Prostate gland (tissue), 2 donors: ENCODE data around the gene PIF1. TPM values are rescaled to one million over a fixed set of nuclear protein-coding genes. Genes with fewer than 3 reads are reported as not detected.

Source experiments
- DNase-seq: peaks from one replicate; pipeline ENCODE4 v3.0.0-alpha.2; 2019; ENCODE audit warnings: low spot score
- H3K27ac ChIP-seq, 2 donors: fragments of 200-600 bp; sonication (generic); 2 replicates each; pipeline ENCODE4 v1.5.1; 2017 to 2019
- H3K27me3 ChIP-seq: fragments of 200-600 bp; sonication (generic); replicated peaks from 2 replicates; pipeline ENCODE4 v1.5.1; 2019; ENCODE audit not compliant: insufficient read depth
- H3K36me3 ChIP-seq, 2 donors: fragments of 200-600 bp; sonication (generic); 1 replicate in 1 of 2; 2 replicates in 1 of 2; pipeline versions ENCODE4 v1.5.1 to v1.8.1; 2017 to 2019
- H3K4me1 ChIP-seq: fragments of 200-600 bp; sonication (generic); replicated peaks from 2 replicates; pipeline ENCODE4 v1.5.1; 2019
- H3K4me3 ChIP-seq, 2 donors: fragments of 200-600 bp; sonication (generic); 2 replicates each; pipeline ENCODE4 v1.5.1; 2017 to 2019
- H3K9me3 ChIP-seq: fragments of 200-600 bp; sonication (generic); 2 replicates; pipeline ENCODE4 v1.5.1; 2017
- POLR2A ChIP-seq: fragments of 450-650 bp; IDR thresholded peaks from one replicate; pipeline ENCODE4 v1.6.1; 2016; ENCODE audit warnings: antibody characterized with exemption, mild to moderate bottlenecking
- POLR2AphosphoS5 ChIP-seq: sonication (generic); formaldehyde crosslinking; IDR thresholded peaks from one replicate; pipeline ENCODE4 v1.6.1; 2017; ENCODE audit warnings: antibody characterized with exemption
- WGBS: methylation state at CpG from one replicate; pipeline ENCODE4 v1.1.5; 2018; 5-methylcytosine and 5-hydroxymethylcytosine counted together
- intact Hi-C: fragments of 100-400 bp; cut with DNase I; formaldehyde crosslinking; loops from one replicate; pipeline ENCODE4 v1.14.2; 2022
- total RNA-seq, 2 donors: library from RNA; depleted of rRNA; stranded (reverse); fragments of >200 nt; gene quantifications; one replicate each; pipeline ENCODE4 v1.1.0, GENCODE V29; 2016
- TF ChIP-seq, protein P1 (sequence below), 4 experiments: fragments of 200-600 bp in 2 of 4; fragments of 450-650 bp in 2 of 4; sonication (generic) in 2 of 4; IDR thresholded peaks; 1 replicate in 3 of 4; 2 replicates in 1 of 4; pipeline ENCODE4 v1.5.1; 2016 to 2019; ENCODE audit warnings: antibody characterized with exemption in 4 of 4, mild to moderate bottlenecking in 2 of 4, moderate library complexity in 2 of 4

PIF1 gene
- total RNA-seq, 2 donors from 2014 or later = 0.82 to 9.8 TPM

DNA sequence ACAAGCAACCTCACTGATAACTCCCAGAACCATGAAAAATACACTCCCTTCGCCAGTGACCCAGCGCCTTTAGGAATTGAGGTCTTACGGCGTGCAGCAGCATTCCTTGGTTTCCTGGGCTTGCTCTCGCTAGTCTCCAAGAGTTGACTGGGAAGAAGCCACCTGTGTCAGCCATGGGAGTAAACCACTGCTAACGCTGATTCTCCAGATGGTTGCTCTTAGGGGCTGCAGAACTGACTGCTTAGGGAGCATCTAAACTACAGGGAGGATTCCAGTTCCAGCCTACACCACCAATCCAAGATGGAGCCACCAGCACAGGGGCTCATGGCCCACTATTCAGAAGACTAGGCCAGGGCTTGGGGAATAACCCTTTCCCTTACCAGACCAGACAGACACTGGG, 52.5 kb downstream of the PIF1 start:
- intact Hi-C loops = no loop called here
- Histone ChIP-seq H3K27me3 (no peaks in the 10 kb centered on the region), H3K27ac (no peak overlapping the region), H3K4me1 (no peaks in the 10 kb centered on the region), H3K36me3 (no peaks in the 10 kb centered on the region), H3K9me3 (no peaks in the 10 kb centered on the region), H3K4me3 (no peak overlapping the region)
- 93% methylated on average over 6 of the region's 6 CpGs for WGBS
- TF ChIP-seq POLR2A = no peak
- no peak for TF ChIP-seq POLR2AphosphoS5
- TF ChIP-seq, protein P1, sequence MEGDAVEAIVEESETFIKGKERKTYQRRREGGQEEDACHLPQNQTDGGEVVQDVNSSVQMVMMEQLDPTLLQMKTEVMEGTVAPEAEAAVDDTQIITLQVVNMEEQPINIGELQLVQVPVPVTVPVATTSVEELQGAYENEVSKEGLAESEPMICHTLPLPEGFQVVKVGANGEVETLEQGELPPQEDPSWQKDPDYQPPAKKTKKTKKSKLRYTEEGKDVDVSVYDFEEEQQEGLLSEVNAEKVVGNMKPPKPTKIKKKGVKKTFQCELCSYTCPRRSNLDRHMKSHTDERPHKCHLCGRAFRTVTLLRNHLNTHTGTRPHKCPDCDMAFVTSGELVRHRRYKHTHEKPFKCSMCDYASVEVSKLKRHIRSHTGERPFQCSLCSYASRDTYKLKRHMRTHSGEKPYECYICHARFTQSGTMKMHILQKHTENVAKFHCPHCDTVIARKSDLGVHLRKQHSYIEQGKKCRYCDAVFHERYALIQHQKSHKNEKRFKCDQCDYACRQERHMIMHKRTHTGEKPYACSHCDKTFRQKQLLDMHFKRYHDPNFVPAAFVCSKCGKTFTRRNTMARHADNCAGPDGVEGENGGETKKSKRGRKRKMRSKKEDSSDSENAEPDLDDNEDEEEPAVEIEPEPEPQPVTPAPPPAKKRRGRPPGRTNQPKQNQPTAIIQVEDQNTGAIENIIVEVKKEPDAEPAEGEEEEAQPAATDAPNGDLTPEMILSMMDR (IDR thresholded peaks at IDR 0.05) = no peak
- DNase-seq = no peak

DNA sequence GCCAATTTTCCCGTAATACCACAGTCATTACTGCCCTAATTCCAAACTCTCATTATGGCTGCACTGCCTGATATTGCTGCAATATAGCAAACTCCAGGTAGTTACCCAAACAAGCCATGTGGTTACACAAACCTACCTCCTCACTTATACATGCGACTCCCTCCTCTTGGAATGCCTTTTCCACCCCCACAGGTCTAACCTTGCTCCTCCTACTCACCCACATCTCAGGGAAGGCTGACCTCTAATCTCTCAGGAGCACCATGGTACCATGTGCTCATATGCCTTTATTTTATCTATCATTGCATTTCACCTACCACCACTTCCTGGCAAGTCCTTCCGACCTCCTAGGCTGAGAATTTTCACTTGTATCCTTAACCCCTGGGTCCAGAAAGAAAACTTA, 53.0 kb downstream of the PIF1 start:
- WGBS = 62% methylated on average over 3 of the region's 3 CpGs
- TF ChIP-seq, protein P1 (IDR thresholded peaks at IDR 0.05) = no peak
- TF ChIP-seq POLR2A = no peak
- TF ChIP-seq POLR2AphosphoS5 = no peak
- intact Hi-C loops = no loop called here
- Histone ChIP-seq H3K4me3 (no peak overlapping the region), H3K9me3 (no peaks in the 10 kb centered on the region), H3K4me1 (no peaks in the 10 kb centered on the region), H3K36me3 (no peaks in the 10 kb centered on the region), H3K27me3 (no peaks in the 10 kb centered on the region), H3K27ac (no peak overlapping the region)
- DNase-seq = no peak

DNA sequence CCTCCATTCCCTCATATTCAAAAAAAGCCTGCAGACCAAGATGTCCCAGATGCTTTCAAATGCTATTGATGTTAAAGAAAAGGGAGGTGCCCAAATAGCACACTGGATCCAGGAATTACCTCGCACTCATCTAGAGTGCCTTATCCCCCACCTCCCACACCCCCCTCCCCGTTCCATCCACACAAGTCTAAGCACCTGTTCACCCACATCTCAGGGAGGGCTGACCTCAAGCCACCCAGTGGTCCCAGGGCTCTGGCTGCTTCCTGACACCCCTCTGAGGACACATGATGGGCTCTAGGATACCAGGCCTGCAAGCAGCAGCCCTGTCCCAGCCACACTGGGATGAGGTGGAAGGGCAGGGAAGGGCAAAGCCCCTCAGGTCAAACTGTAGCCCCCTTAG, 54.8 kb downstream of the PIF1 start:
- no peak for TF ChIP-seq POLR2AphosphoS5
- no peak for TF ChIP-seq POLR2A
- TF ChIP-seq, protein P1 (IDR thresholded peaks at IDR 0.05) = no peak
- 45% methylated on average over 2 of the region's 2 CpGs for WGBS
- H3K9me3 ChIP-seq = no peaks in the 10 kb centered on the region
- no peaks in the 10 kb centered on the region for H3K36me3 ChIP-seq
- H3K4me1 ChIP-seq = no peaks in the 10 kb centered on the region
- intact Hi-C loops = no loop called here
- no peak overlapping the region for H3K4me3 ChIP-seq
- no peak for DNase-seq
- H3K27ac ChIP-seq = no peak overlapping the region
- H3K27me3 ChIP-seq = no peaks in the 10 kb centered on the region

DNA sequence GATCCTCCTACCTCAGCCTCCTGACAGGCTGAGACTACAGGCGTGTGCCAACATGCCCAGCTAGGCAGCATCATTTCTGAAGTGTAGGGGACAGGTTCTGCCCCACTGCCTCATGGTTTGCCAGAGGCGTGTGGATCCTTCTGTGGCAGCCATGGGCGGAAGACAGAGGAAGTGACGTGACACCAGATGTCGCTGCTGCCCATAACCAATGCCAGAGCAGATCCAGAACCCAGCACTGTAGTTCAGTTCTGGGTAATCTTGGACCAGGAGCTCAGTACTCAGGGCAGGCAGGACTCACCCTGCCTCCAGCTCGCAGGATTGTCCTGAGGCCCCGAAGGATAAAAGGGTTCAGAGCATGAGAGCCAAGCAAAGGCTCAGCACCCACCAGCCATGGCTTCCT, 58.2 kb downstream of the PIF1 start:
- intact Hi-C loops = no loop called here
- 90% methylated on average over 7 of the region's 7 CpGs for WGBS
- TF ChIP-seq POLR2AphosphoS5 = no peak
- TF ChIP-seq POLR2A = no peak
- TF ChIP-seq, protein P1 (IDR thresholded peaks at IDR 0.05) = no peak

DNA sequence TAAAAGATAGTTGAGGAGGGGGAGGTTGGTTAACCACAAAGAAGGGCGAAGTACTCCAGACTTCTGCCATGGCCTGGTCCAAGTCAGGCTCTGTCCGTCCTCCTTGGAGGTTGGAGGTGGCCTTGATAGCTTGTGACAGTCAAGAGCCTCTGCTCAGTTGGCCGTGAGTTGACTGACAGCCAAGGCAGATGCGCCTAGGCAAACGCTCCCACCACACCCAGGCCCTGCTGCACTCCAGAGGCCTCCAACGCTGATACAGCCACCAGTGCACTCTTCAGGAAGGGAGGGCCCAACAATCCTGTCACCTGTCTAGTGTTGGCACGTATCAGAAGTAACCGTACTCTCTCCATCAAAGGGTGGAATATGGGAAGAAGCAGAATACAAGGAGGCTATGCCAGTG, 59.4 kb downstream of the PIF1 start:
- 77% methylated on average over 8 of the region's 8 CpGs for WGBS
- Histone ChIP-seq H3K4me3 (no peak overlapping the region), H3K9me3 (no peaks in the 10 kb centered on the region), H3K27me3 (no peaks in the 10 kb centered on the region), H3K4me1 (no peaks in the 10 kb centered on the region), H3K36me3 (no peaks in the 10 kb centered on the region), H3K27ac (no peak overlapping the region)
- no peak for DNase-seq
- TF ChIP-seq POLR2A = no peak
- TF ChIP-seq POLR2AphosphoS5 = no peak
- TF ChIP-seq, protein P1 (IDR thresholded peaks at IDR 0.05) = no peak
- intact Hi-C loops = no loop called here

More for the DNA sequence above, 58.2 kb downstream of the PIF1 start:
- Histone ChIP-seq H3K27me3 (no peaks in the 10 kb centered on the region), H3K4me3 (no peak overlapping the region), H3K36me3 (no peaks in the 10 kb centered on the region), H3K4me1 (no peaks in the 10 kb centered on the region), H3K27ac (no peak overlapping the region), H3K9me3 (no peaks in the 10 kb centered on the region)
- DNase-seq = no peak

Other genes starting within 250 kb of the PIF1 start
- 10 to 100 TPM in 1 of 2 donors, 1 to 10 TPM in 1; 2.3 to 14.0 TPM for gene RBPMS2, start 50.1 kb downstream of the PIF1 start, total RNA-seq
- 10 to 100 TPM in 1 of 2 donors, 1 to 10 TPM in 1; 8.6 to 31.8 TPM for gene PLEKHO2, start 16.3 kb upstream of the PIF1 start, total RNA-seq
- gene ANKDD1A, start 86.3 kb upstream of the PIF1 start, total RNA-seq = 10 to 100 TPM in 1 of 2 donors, 1 to 10 TPM in 1; 3.3 to 23.9 TPM
- 10 to 100 TPM; 95.8 to 98.8 TPM for gene SPG21, start 164.3 kb upstream of the PIF1 start, total RNA-seq
- 10 to 100 TPM; 31.0 to 37.9 TPM for gene MTFMT, start 204.0 kb upstream of the PIF1 start, total RNA-seq
- gene SLC51B, start 219.7 kb upstream of the PIF1 start, total RNA-seq = under 1 TPM in 1 of 2 donors, not detected in 1; 0.68 TPM
- 100 to 1,000 TPM in 1 of 2 donors, 10 to 100 TPM in 1; 56.3 to 124 TPM for gene RASL12, start 242.3 kb upstream of the PIF1 start, total RNA-seq